Measurements from ENCODE around the gene SDCBP2. TPM values are rescaled to one million over a fixed set of nuclear protein-coding genes. Genes with fewer than 3 reads are reported as not detected.
A peak's percentile ranks its signal among the peaks of the same experiment; 100 is the strongest.

SDCBP2 gene
- total and polyA plus RNA-seq, 2 of the 13 experiments (the other 11 are each of a cell fraction or from before 2014, with no cell fraction given), result 1.2 to 2.4 TPM

DNA sequence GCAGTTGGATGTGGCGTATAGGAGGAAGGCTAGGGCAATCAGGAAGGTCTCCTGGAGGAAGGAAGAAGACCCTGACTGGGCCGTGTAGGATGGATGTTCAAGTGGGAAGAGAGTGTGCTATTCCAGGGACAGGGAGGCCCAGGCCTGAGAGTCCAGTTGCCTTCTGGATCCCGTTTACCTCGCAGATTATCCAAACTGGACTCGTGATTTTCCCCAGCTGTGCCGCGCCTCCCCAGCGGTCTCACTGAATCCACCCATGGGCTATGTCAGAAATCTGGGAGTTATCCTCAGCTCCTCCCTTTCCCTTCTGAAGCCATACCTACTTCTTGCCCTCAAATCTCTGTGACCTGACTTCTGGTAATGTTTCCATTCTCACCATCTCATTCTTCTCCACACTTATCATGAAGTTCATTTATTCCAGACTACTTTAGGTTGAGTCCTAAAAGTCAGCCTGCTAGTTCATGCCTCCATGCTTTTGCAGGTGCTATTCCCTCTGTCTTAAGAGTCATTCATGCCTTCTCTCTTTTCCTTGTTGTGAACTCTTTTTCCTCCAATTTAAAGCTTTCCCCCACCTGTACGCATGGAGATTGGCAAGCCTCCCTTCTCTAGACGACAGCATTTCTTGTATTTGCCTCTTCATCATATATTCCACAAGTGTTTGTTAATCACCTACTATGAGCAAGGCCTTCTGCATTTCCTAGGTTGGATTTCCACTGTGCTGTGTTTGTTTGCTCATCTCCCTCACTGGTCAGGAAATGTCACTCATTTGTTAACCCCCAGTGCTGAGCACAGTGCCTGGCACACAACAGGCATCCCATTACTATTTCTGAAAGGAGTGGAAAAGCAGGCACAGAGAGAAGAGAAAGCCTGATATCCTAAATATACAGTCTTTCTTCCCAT lies 2.7 kb downstream of the SDCBP2 start (continued):
- TF ChIP-seq, protein P1, sequence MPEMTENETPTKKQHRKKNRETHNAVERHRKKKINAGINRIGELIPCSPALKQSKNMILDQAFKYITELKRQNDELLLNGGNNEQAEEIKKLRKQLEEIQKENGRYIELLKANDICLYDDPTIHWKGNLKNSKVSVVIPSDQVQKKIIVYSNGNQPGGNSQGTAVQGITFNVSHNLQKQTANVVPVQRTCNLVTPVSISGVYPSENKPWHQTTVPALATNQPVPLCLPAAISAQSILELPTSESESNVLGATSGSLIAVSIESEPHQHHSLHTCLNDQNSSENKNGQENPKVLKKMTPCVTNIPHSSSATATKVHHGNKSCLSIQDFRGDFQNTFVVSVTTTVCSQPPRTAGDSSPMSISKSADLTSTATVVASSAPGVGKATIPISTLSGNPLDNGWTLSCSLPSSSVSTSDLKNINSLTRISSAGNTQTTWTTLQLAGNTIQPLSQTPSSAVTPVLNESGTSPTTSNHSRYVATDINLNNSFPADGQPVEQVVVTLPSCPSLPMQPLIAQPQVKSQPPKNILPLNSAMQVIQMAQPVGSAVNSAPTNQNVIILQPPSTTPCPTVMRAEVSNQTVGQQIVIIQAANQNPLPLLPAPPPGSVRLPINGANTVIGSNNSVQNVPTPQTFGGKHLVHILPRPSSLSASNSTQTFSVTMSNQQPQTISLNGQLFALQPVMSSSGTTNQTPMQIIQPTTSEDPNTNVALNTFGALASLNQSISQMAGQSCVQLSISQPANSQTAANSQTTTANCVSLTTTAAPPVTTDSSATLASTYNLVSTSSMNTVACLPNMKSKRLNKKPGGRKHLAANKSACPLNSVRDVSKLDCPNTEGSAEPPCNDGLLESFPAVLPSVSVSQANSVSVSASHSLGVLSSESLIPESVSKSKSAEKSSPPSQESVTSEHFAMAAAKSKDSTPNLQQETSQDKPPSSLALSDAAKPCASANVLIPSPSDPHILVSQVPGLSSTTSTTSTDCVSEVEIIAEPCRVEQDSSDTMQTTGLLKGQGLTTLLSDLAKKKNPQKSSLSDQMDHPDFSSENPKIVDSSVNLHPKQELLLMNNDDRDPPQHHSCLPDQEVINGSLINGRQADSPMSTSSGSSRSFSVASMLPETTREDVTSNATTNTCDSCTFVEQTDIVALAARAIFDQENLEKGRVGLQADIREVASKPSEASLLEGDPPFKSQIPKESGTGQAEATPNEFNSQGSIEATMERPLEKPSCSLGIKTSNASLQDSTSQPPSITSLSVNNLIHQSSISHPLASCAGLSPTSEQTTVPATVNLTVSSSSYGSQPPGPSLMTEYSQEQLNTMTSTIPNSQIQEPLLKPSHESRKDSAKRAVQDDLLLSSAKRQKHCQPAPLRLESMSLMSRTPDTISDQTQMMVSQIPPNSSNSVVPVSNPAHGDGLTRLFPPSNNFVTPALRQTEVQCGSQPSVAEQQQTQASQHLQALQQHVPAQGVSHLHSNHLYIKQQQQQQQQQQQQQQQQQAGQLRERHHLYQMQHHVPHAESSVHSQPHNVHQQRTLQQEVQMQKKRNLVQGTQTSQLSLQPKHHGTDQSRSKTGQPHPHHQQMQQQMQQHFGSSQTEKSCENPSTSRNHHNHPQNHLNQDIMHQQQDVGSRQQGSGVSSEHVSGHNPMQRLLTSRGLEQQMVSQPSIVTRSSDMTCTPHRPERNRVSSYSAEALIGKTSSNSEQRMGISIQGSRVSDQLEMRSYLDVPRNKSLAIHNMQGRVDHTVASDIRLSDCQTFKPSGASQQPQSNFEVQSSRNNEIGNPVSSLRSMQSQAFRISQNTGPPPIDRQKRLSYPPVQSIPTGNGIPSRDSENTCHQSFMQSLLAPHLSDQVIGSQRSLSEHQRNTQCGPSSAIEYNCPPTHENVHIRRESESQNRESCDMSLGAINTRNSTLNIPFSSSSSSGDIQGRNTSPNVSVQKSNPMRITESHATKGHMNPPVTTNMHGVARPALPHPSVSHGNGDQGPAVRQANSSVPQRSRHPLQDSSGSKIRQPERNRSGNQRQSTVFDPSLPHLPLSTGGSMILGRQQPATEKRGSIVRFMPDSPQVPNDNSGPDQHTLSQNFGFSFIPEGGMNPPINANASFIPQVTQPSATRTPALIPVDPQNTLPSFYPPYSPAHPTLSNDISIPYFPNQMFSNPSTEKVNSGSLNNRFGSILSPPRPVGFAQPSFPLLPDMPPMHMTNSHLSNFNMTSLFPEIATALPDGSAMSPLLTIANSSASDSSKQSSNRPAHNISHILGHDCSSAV (CRISPR knock-in tag; IDR thresholded peaks at IDR 0.05; ENCODE audit: borderline replicate concordance), result no peak
- TF ChIP-seq BHLHE40 (IDR thresholded peaks at IDR 0.05; ENCODE audit: low read length) (no peak), ZFP82 (CRISPR knock-in tag; IDR thresholded peaks at IDR 0.05; ENCODE audit: borderline replicate concordance) (no peak), KLF15 (CRISPR knock-in tag; IDR thresholded peaks at IDR 0.05; ENCODE audit: borderline replicate concordance) (no peak), SKI (IDR thresholded peaks at IDR 0.05; ENCODE audit: partially characterized antibody) (no peak), ZNF12 (CRISPR knock-in tag; IDR thresholded peaks at IDR 0.05) (no peak), ZNF660 (CRISPR knock-in tag; IDR thresholded peaks at IDR 0.05; ENCODE audit: borderline replicate concordance, low read depth) (no peak), HDAC2 (CRISPR knock-in tag; IDR thresholded peaks at IDR 0.05) (no peak), ZFP1 (CRISPR knock-in tag; IDR thresholded peaks at IDR 0.05) (no peak), ZNF136 (CRISPR knock-in tag; IDR thresholded peaks at IDR 0.05; ENCODE audit: low read depth) (no peak), ZBTB8A (CRISPR knock-in tag; IDR thresholded peaks at IDR 0.05; ENCODE audit: borderline replicate concordance, low read depth) (no peak), KMT2A (CRISPR knock-in tag; IDR thresholded peaks at IDR 0.05) (no peak), POLR2A (IDR thresholded peaks at IDR 0.05; ENCODE audit: insufficient read depth in 1 of 2, low read depth in 2 of 2, low read length in 2 of 2) (no peak), KLF16 (CRISPR knock-in tag; IDR thresholded peaks at IDR 0.05) (no peak), SMAD9 (CRISPR knock-in tag; IDR thresholded peaks at IDR 0.05) (peak; percentile 84; the same call in 1 of the 2 replicates), ELF3 (CRISPR knock-in tag; IDR thresholded peaks at IDR 0.05) (no peak), ZNF589 (CRISPR knock-in tag; conservative IDR thresholded peaks at IDR 0.05) (no peak), ZFP90 (CRISPR knock-in tag; IDR thresholded peaks at IDR 0.05; ENCODE audit: borderline replicate concordance) (no peak), ZNF792 (CRISPR knock-in tag; IDR thresholded peaks at IDR 0.05) (no peak), BRD4 (CRISPR knock-in tag; IDR thresholded peaks at IDR 0.05) (peak; percentile 15; the same call in 1 of the 2 replicates)
- TF ChIP-seq, protein P2, sequence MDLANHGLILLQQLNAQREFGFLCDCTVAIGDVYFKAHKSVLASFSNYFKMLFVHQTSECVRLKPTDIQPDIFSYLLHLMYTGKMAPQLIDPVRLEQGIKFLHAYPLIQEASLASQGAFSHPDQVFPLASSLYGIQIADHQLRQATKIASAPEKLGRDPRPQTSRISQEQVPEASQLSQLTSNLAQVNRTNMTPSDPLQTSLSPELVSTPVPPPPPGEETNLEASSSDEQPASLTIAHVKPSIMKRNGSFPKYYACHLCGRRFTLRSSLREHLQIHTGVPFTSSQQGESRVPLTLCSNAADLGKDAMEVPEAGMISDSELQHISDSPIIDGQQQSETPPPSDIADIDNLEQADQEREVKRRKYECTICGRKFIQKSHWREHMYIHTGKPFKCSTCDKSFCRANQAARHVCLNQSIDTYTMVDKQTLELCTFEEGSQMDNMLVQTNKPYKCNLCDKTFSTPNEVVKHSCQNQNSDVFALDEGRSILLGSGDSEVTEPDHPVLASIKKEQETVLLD (CRISPR knock-in tag; IDR thresholded peaks at IDR 0.05; ENCODE audit: low read depth), result no peak
